ENCODE results near the gene ASB7. TPM values are rescaled to one million over a fixed set of nuclear protein-coding genes. Genes with fewer than 3 reads are reported as not detected.

ASB7 gene
- polyA plus RNA-seq, 4 donors, result 4.2 to 11.1 (median 5.0) TPM

- H3K27me3 ChIP-seq (ENCODE audit: control insufficient read depth in 3 of 3, insufficient read depth in 3 of 3, low read length in 3 of 3), result no peaks in the 10 kb centered on the region
- peaks cover 0 to 6% (median 2%) of the 10 kb centered on the region in 3 donors for H3K4me1 ChIP-seq (ENCODE audit: control insufficient read depth in 3 of 3, insufficient read depth in 2 of 3, low read depth in 1 of 3, low read length in 2 of 3)
- H3K4me3 ChIP-seq (ENCODE audit: low read depth in 1 of 3, low read length in 3 of 3), result peak overlapping the region; percentile 71 to 85 (median 81)
- 0 to 1% (median 0%) methylated on average over 21 of the region's 21 CpGs for WGBS, 3 donors
- DNase-seq (no peak), FAIRE-seq (no peak)
- peaks cover 0 to 6% (median 0%) of the 10 kb centered on the region in 3 donors for H3K36me3 ChIP-seq (ENCODE audit: control insufficient read depth in 3 of 3, insufficient read depth in 2 of 3, low read depth in 1 of 3, low read length in 3 of 3)
- H3K27ac ChIP-seq (ENCODE audit: low read depth in 1 of 3, low read length in 2 of 3), result peak overlapping the region; percentile 28 to 89 (median 70)
- H3K9me3 ChIP-seq (ENCODE audit: control insufficient read depth in 2 of 2, insufficient read depth in 1 of 2, low read depth in 1 of 2, low read length in 1 of 2), result no peaks in the 10 kb centered on the region
These were observed 749 bp upstream of the ASB7 start for GRCh38 chr15:100601617-100602063.

GRCh38 chr15:100602823-100603393, 519 bp downstream of the ASB7 start:
- Histone ChIP-seq H3K4me3 (ENCODE audit: low read depth in 1 of 3, low read length in 3 of 3) (peak overlapping the region; percentile 75 to 88 (median 78)), H3K36me3 (ENCODE audit: control insufficient read depth in 3 of 3, insufficient read depth in 2 of 3, low read depth in 1 of 3, low read length in 3 of 3) (peaks cover 0 to 5% (median 2%) of the 10 kb centered on the region in 3 donors), H3K9me3 (ENCODE audit: control insufficient read depth in 2 of 2, insufficient read depth in 1 of 2, low read depth in 1 of 2, low read length in 1 of 2) (no peaks in the 10 kb centered on the region), H3K4me1 (ENCODE audit: control insufficient read depth in 3 of 3, insufficient read depth in 2 of 3, low read depth in 1 of 3, low read length in 2 of 3) (peaks cover 0 to 6% (median 2%) of the 10 kb centered on the region in 3 donors), H3K27me3 (ENCODE audit: control insufficient read depth in 3 of 3, insufficient read depth in 3 of 3, low read length in 3 of 3) (no peaks in the 10 kb centered on the region), H3K27ac (ENCODE audit: low read depth in 1 of 3, low read length in 2 of 3) (peak overlapping the region; percentile 74 to 87 (median 86))
- WGBS, 3 donors, result 0 to 1% (median 1%) methylated on average over 16 of the region's 16 CpGs
- peak in 1 of 2 donors; percentile 20 for DNase-seq
- FAIRE-seq, result no peak

- FAIRE-seq, result no peak
- WGBS, 3 donors, result 94 to 97% (median 96%) methylated on average over 2 of the region's 2 CpGs
- H3K27ac ChIP-seq (ENCODE audit: low read depth in 1 of 3, low read length in 2 of 3), result no peak overlapping the region
These were observed 10.2 kb downstream of the ASB7 start for GRCh38 chr15:100612539-100612938.

GRCh38 chr15:100613208-100613607, 10.8 kb downstream of the ASB7 start:
- Histone ChIP-seq H3K36me3 (ENCODE audit: control insufficient read depth in 3 of 3, insufficient read depth in 2 of 3, low read depth in 1 of 3, low read length in 3 of 3) (peaks cover 5 to 32% (median 14%) of the 10 kb centered on the region in 3 donors), H3K4me1 (ENCODE audit: control insufficient read depth in 3 of 3, insufficient read depth in 2 of 3, low read depth in 1 of 3, low read length in 2 of 3) (no peaks in the 10 kb centered on the region), H3K9me3 (ENCODE audit: control insufficient read depth in 2 of 2, insufficient read depth in 1 of 2, low read depth in 1 of 2, low read length in 1 of 2) (no peaks in the 10 kb centered on the region), H3K4me3 (ENCODE audit: low read depth in 1 of 3, low read length in 3 of 3) (no peak overlapping the region), H3K27ac (ENCODE audit: low read depth in 1 of 3, low read length in 2 of 3) (no peak overlapping the region), H3K27me3 (ENCODE audit: control insufficient read depth in 3 of 3, insufficient read depth in 3 of 3, low read length in 3 of 3) (no peaks in the 10 kb centered on the region)
- 93 to 100% (median 94%) methylated on average over 1 of the region's 1 CpG for WGBS, 3 donors
- DNase-seq (no peak), FAIRE-seq (no peak)

More at GRCh38 chr15:100612539-100612938, 10.2 kb downstream of the ASB7 start:
- Histone ChIP-seq H3K4me3 (ENCODE audit: low read depth in 1 of 3, low read length in 3 of 3) (no peak overlapping the region), H3K9me3 (ENCODE audit: control insufficient read depth in 2 of 2, insufficient read depth in 1 of 2, low read depth in 1 of 2, low read length in 1 of 2) (no peaks in the 10 kb centered on the region), H3K36me3 (ENCODE audit: control insufficient read depth in 3 of 3, insufficient read depth in 2 of 3, low read depth in 1 of 3, low read length in 3 of 3) (peaks cover 5 to 29% (median 16%) of the 10 kb centered on the region in 3 donors), H3K27me3 (ENCODE audit: control insufficient read depth in 3 of 3, insufficient read depth in 3 of 3, low read length in 3 of 3) (no peaks in the 10 kb centered on the region), H3K4me1 (ENCODE audit: control insufficient read depth in 3 of 3, insufficient read depth in 2 of 3, low read depth in 1 of 3, low read length in 2 of 3) (no peaks in the 10 kb centered on the region)
- no peak for DNase-seq

GRCh38 chr15:100614336-100614735, 11.9 kb downstream of the ASB7 start:
- WGBS, 3 donors, result 77 to 83% (median 80%) methylated on average over 2 of the region's 2 CpGs
- H3K4me3 ChIP-seq (ENCODE audit: low read depth in 1 of 3, low read length in 3 of 3), result no peak overlapping the region
- no peaks in the 10 kb centered on the region for H3K27me3 ChIP-seq (ENCODE audit: control insufficient read depth in 3 of 3, insufficient read depth in 3 of 3, low read length in 3 of 3)
- H3K27ac ChIP-seq (ENCODE audit: low read depth in 1 of 3, low read length in 2 of 3), result no peak overlapping the region
- DNase-seq (no peak), FAIRE-seq (no peak)
- peaks cover 5 to 29% (median 16%) of the 10 kb centered on the region in 3 donors for H3K36me3 ChIP-seq (ENCODE audit: control insufficient read depth in 3 of 3, insufficient read depth in 2 of 3, low read depth in 1 of 3, low read length in 3 of 3)
- no peaks in the 10 kb centered on the region for H3K4me1 ChIP-seq (ENCODE audit: control insufficient read depth in 3 of 3, insufficient read depth in 2 of 3, low read depth in 1 of 3, low read length in 2 of 3)
- H3K9me3 ChIP-seq (ENCODE audit: control insufficient read depth in 2 of 2, insufficient read depth in 1 of 2, low read depth in 1 of 2, low read length in 1 of 2), result no peaks in the 10 kb centered on the region

- H3K4me3 ChIP-seq (ENCODE audit: low read depth in 1 of 3, low read length in 3 of 3), result no peak overlapping the region
- no peaks in the 10 kb centered on the region for H3K27me3 ChIP-seq (ENCODE audit: control insufficient read depth in 3 of 3, insufficient read depth in 3 of 3, low read length in 3 of 3)
- H3K9me3 ChIP-seq (ENCODE audit: control insufficient read depth in 2 of 2, insufficient read depth in 1 of 2, low read depth in 1 of 2, low read length in 1 of 2), result no peaks in the 10 kb centered on the region
- WGBS, 3 donors, result 96 to 98% (median 98%) methylated on average over 4 of the region's 4 CpGs
- peaks cover 5 to 29% (median 12%) of the 10 kb centered on the region in 3 donors for H3K36me3 ChIP-seq (ENCODE audit: control insufficient read depth in 3 of 3, insufficient read depth in 2 of 3, low read depth in 1 of 3, low read length in 3 of 3)
- no peak for DNase-seq
- FAIRE-seq, result no peak
- H3K27ac ChIP-seq (ENCODE audit: low read depth in 1 of 3, low read length in 2 of 3), result no peak overlapping the region
- no peaks in the 10 kb centered on the region for H3K4me1 ChIP-seq (ENCODE audit: control insufficient read depth in 3 of 3, insufficient read depth in 2 of 3, low read depth in 1 of 3, low read length in 2 of 3)
These were observed 12.5 kb downstream of the ASB7 start for GRCh38 chr15:100614918-100615317.

GRCh38 chr15:100615801-100616200, 13.4 kb downstream of the ASB7 start:
- Histone ChIP-seq H3K27ac (ENCODE audit: low read depth in 1 of 3, low read length in 2 of 3) (no peak overlapping the region), H3K36me3 (ENCODE audit: control insufficient read depth in 3 of 3, insufficient read depth in 2 of 3, low read depth in 1 of 3, low read length in 3 of 3) (peaks cover 5 to 29% (median 15%) of the 10 kb centered on the region in 3 donors), H3K4me3 (ENCODE audit: low read depth in 1 of 3, low read length in 3 of 3) (no peak overlapping the region), H3K9me3 (ENCODE audit: control insufficient read depth in 2 of 2, insufficient read depth in 1 of 2, low read depth in 1 of 2, low read length in 1 of 2) (no peaks in the 10 kb centered on the region), H3K4me1 (ENCODE audit: control insufficient read depth in 3 of 3, insufficient read depth in 2 of 3, low read depth in 1 of 3, low read length in 2 of 3) (no peaks in the 10 kb centered on the region), H3K27me3 (ENCODE audit: control insufficient read depth in 3 of 3, insufficient read depth in 3 of 3, low read length in 3 of 3) (no peaks in the 10 kb centered on the region)
- FAIRE-seq, result no peak
- DNase-seq, result no peak
- 46 to 52% (median 49%) methylated on average over 5 of the region's 5 CpGs for WGBS, 3 donors

- H3K36me3 ChIP-seq (ENCODE audit: control insufficient read depth in 3 of 3, insufficient read depth in 2 of 3, low read depth in 1 of 3, low read length in 3 of 3), result peaks cover 5 to 23% (median 15%) of the 10 kb centered on the region in 3 donors
- no peak overlapping the region for H3K27ac ChIP-seq (ENCODE audit: low read depth in 1 of 3, low read length in 2 of 3)
- no peaks in the 10 kb centered on the region for H3K4me1 ChIP-seq (ENCODE audit: control insufficient read depth in 3 of 3, insufficient read depth in 2 of 3, low read depth in 1 of 3, low read length in 2 of 3)
- no peak for DNase-seq
- H3K4me3 ChIP-seq (ENCODE audit: low read depth in 1 of 3, low read length in 3 of 3), result no peak overlapping the region
- no peaks in the 10 kb centered on the region for H3K27me3 ChIP-seq (ENCODE audit: control insufficient read depth in 3 of 3, insufficient read depth in 3 of 3, low read length in 3 of 3)
- no peak for FAIRE-seq
- no peaks in the 10 kb centered on the region for H3K9me3 ChIP-seq (ENCODE audit: control insufficient read depth in 2 of 2, insufficient read depth in 1 of 2, low read depth in 1 of 2, low read length in 1 of 2)
- WGBS, 3 donors, result 89 to 93% (median 92%) methylated on average over 2 of the region's 2 CpGs
These were observed 14.3 kb downstream of the ASB7 start for GRCh38 chr15:100616700-100617099.

- H3K9me3 ChIP-seq (ENCODE audit: control insufficient read depth in 2 of 2, insufficient read depth in 1 of 2, low read depth in 1 of 2, low read length in 1 of 2), result no peaks in the 10 kb centered on the region
- H3K27ac ChIP-seq (ENCODE audit: low read depth in 1 of 3, low read length in 2 of 3), result no peak overlapping the region
- WGBS, 3 donors, result 91 to 95% (median 92%) methylated on average over 5 of the region's 5 CpGs
- H3K4me1 ChIP-seq (ENCODE audit: control insufficient read depth in 3 of 3, insufficient read depth in 2 of 3, low read depth in 1 of 3, low read length in 2 of 3), result no peaks in the 10 kb centered on the region
- H3K4me3 ChIP-seq (ENCODE audit: low read depth in 1 of 3, low read length in 3 of 3), result no peak overlapping the region
- DNase-seq (no peak), FAIRE-seq (no peak)
- H3K27me3 ChIP-seq (ENCODE audit: control insufficient read depth in 3 of 3, insufficient read depth in 3 of 3, low read length in 3 of 3), result no peaks in the 10 kb centered on the region
- peaks cover 0 to 7% (median 2%) of the 10 kb centered on the region in 3 donors for H3K36me3 ChIP-seq (ENCODE audit: control insufficient read depth in 3 of 3, insufficient read depth in 2 of 3, low read depth in 1 of 3, low read length in 3 of 3)
These were observed 20.9 kb downstream of the ASB7 start for GRCh38 chr15:100623301-100623700.

Data from small intestine (tissue), 7 donors.